ENCODE measurements around the gene FOXP1.

GRCh38 chr3:71189480-71189879 lies 394.0 kb downstream of the FOXP1 start:
- TF ChIP-seq CTCF (IDR thresholded peaks at IDR 0.05): no peak
- TF ChIP-seq EZH2 (IDR thresholded peaks at IDR 0.05; ENCODE audit: borderline replicate concordance, insufficient read depth, low read depth, low read length, poor library complexity, severe bottlenecking): no peak

Data from B cell (primary cell).